ENCODE results near the gene PCDHAC2. TPM values are rescaled to one million over a fixed set of nuclear protein-coding genes. Genes with fewer than 3 reads are reported as not detected.

The PCDHAC2 gene
- total and polyA plus RNA-seq, 2 of the 4 experiments (the other 2 are of a cell fraction), result not detected

DNA sequence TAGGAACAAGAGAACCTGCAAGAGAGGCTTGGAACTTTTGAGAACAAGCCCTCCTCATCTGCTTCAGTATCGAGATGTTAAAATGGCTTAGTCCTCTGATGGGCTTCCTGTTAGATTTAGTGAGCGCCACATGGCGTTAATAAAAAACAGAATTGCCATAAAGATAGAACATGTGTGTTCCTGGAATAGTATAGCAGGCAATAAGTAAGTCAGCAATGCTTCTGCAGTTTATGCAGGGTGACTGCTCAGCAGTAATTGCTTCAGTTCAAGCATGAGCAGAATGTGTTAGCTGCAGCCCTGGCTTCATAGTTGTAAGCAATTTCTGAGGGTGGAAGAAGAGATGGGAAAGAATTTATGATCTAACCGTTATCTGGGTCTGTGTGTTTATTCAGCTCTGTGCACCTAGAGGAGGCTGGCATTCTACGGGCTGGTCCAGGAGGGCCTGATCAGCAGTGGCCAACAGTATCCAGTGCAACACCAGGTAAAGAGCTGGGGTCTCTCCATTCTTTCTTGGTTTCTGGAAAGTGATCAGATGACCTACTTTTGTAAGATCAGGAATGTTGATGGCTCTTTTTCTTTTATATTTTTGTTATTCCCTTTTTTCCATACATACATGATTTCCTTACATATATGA, 15.9 kb downstream of the PCDHAC2 start:
- no peak for TF ChIP-seq RCOR1 (IDR thresholded peaks at IDR 0.05; ENCODE audit: insufficient replicate concordance, low read length)
- no peak for TF ChIP-seq MAFK (IDR thresholded peaks at IDR 0.05; ENCODE audit: low read depth, low read length)
- TF ChIP-seq RAD21 (IDR thresholded peaks at IDR 0.05; ENCODE audit: low read length), result no peak
- TF ChIP-seq CTCF (conservative IDR thresholded peaks at IDR 0.05; ENCODE audit: low read depth, low read length), result no peak
- no peak for TF ChIP-seq BHLHE40 (IDR thresholded peaks at IDR 0.05; ENCODE audit: low read depth, low read length)
- TF ChIP-seq FOS (IDR thresholded peaks at IDR 0.05; ENCODE audit: low read depth, low read length), result no peak
- TF ChIP-seq CHD1 (IDR thresholded peaks at IDR 0.05; ENCODE audit: low read depth, low read length), result no peak
- TF ChIP-seq ELK1 (IDR thresholded peaks at IDR 0.05; ENCODE audit: borderline replicate concordance, low read depth, low read length), result no peak
- TF ChIP-seq MAZ (IDR thresholded peaks at IDR 0.05; ENCODE audit: borderline replicate concordance, low read depth, low read length), result no peak
- TF ChIP-seq USF2 (IDR thresholded peaks at IDR 0.05; ENCODE audit: low read depth, low read length), result no peak
- TF ChIP-seq RFX5 (IDR thresholded peaks at IDR 0.05; ENCODE audit: low read depth, low read length), result no peak
- TF ChIP-seq CEBPB (IDR thresholded peaks at IDR 0.05; ENCODE audit: low read depth, low read length), result no peak
- no peak for TF ChIP-seq SMC3 (IDR thresholded peaks at IDR 0.05; ENCODE audit: low read depth, low read length)
- no peak for TF ChIP-seq MXI1 (IDR thresholded peaks at IDR 0.05; ENCODE audit: borderline replicate concordance, low read depth, low read length)
- no peak for TF ChIP-seq NFE2L2 (IDR thresholded peaks at IDR 0.05; ENCODE audit: low read depth, low read length)
- no peak for TF ChIP-seq POLR2A (IDR thresholded peaks at IDR 0.05; ENCODE audit: low read depth, low read length)
- POLR2A ChIA-PET (ENCODE audit: unreplicated experiment), result no interaction called here
- H2BK15ac ChIP-seq (ENCODE audit: low read depth, low read length), result no peak overlapping the region
- CTCF ChIA-PET, result no interaction called here
- no peak overlapping the region for H3K4ac ChIP-seq (ENCODE audit: low read depth, low read length)
- no TSS peak for BruUV-seq (replicated peaks)
- no peaks in the 10 kb centered on the region for H3K4me1 ChIP-seq (ENCODE audit: control insufficient read depth, insufficient read depth, low read length)
- H4K91ac ChIP-seq (ENCODE audit: insufficient read depth, low read depth, low read length), result no peak overlapping the region
- no peaks in the 10 kb centered on the region for H4K20me1 ChIP-seq (ENCODE audit: insufficient read depth, low read length)
- dilution Hi-C loops (cut with HindIII; ENCODE audit: low sequenced_read_pairs, unreplicated experiment), result no loop called here
- H3K36me3 ChIP-seq (ENCODE audit: control insufficient read depth, insufficient read depth, low read length), result no peaks in the 10 kb centered on the region
- no peak overlapping the region for H3K27ac ChIP-seq (ENCODE audit: insufficient read depth, low read length)
- H3K9me3 ChIP-seq (ENCODE audit: control insufficient read depth, insufficient read depth, low read length), result peaks cover 13% of the 10 kb centered on the region
- no peaks in the 10 kb centered on the region for H3K9me1 ChIP-seq (ENCODE audit: insufficient read depth, low read length)
- no peaks in the 10 kb centered on the region for H3K79me1 ChIP-seq (ENCODE audit: low read depth in 1 of 2, low read length in 2 of 2)
- H2BK5ac ChIP-seq (ENCODE audit: low read depth, low read length, poor library complexity, severe bottlenecking), result no peak overlapping the region
- H2AFZ ChIP-seq (replicated peaks; ENCODE audit: low read length, poor library complexity), result no peak overlapping the region
- H2BK20ac ChIP-seq (ENCODE audit: low read depth, low read length), result no peak overlapping the region
- H3K4me2 ChIP-seq (ENCODE audit: low read depth, low read length), result no peak overlapping the region
- no peaks in the 10 kb centered on the region for H3K27me3 ChIP-seq (ENCODE audit: control insufficient read depth, insufficient read depth, low read length)
- H3K18ac ChIP-seq (ENCODE audit: low read depth, low read length), result no peak overlapping the region
- in situ Hi-C loops (cut with MboI; ENCODE audit: low sequenced_read_pairs), result no loop called here
- no peak overlapping the region for H2AK5ac ChIP-seq (ENCODE audit: low read depth, low read length)
- no peak overlapping the region for H2AK9ac ChIP-seq (replicated peaks; ENCODE audit: low read depth, low read length, poor library complexity)
- intact Hi-C loops (cut with micrococcal nuclease), result no loop called here
- H3K23ac ChIP-seq (ENCODE audit: low read depth, low read length), result no peak overlapping the region
- no peak overlapping the region for H2BK120ac ChIP-seq (ENCODE audit: low read depth, low read length)
- no peak overlapping the region for H3K4me3 ChIP-seq (ENCODE audit: insufficient read depth, low read depth, low read length)
- WGBS, 2 experiments (ENCODE audit: extremely low coverage in 2 of 2, insufficient read length in 1 of 2), result 61% methylated on average over 2 of the region's 5 CpGs; no CpG with 5 or more reads in 1 of the 2 experiments
- H4K5ac ChIP-seq (ENCODE audit: low read depth, low read length), result no peak overlapping the region
- ATAC-seq (ENCODE audit: low read depth), result no peak
- H3K9ac ChIP-seq (ENCODE audit: low read depth, low read length), result no peak overlapping the region
- no peak for DNase-seq
- H4K8ac ChIP-seq (ENCODE audit: low read depth in 2 of 2, low read length in 2 of 2), result no peak overlapping the region
- no peak overlapping the region for H3K14ac ChIP-seq (replicated peaks; ENCODE audit: low read depth, low read length)
- no peak overlapping the region for H3K56ac ChIP-seq (ENCODE audit: extremely low read depth, insufficient read depth, low read length)

All from IMR-90 (cell line).